GM18870 (cell line): ENCODE measurements around the gene FBLN1.

Source experiments
- ATAC-seq: cut with Tn5 transposase; IDR thresholded peaks from one replicate; pipeline ENCODE4 v1.9.1; 2021; ENCODE audit warnings: moderate library complexity; ENCODE audit not compliant: unreplicated experiment

FBLN1 gene

DNA sequence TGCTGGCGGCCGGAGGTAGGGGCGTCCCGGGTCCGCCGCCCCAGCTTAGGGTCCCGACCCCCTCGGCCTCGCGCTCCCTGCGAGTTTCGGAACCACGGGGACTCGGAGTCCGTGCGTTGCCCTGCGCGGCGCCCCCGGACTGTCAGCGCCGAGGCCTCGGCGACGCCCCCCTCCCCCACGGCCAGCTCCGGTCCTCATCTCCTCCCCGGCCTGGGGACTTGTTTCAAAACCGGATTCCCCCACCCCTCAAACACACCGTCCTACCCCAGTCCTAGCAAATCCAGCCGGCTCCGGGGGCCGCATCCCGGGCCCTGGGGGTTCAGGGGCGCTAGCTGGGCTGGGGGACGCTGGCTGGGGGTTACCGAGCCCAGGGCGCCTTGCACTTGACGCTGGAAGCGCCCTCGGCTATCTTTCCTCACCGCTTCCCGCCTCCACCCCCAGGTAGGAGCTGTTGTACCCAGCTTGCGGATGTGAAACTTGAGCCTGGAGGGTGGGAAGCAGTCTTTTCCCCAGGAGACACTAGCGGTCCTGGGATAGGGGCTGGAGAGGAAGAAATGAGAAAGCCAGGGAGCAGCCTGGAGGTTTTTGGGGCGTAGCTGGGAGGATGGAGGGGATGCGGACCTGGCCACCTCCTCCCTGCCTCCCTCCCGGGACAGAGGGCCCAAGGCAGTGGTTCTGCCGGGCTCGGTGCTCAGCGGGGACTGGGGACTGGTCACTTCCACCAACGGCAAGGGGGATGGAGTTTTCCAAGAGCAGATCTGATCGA, 550 bp downstream of the FBLN1 start:
- no peak for ATAC-seq

DNA sequence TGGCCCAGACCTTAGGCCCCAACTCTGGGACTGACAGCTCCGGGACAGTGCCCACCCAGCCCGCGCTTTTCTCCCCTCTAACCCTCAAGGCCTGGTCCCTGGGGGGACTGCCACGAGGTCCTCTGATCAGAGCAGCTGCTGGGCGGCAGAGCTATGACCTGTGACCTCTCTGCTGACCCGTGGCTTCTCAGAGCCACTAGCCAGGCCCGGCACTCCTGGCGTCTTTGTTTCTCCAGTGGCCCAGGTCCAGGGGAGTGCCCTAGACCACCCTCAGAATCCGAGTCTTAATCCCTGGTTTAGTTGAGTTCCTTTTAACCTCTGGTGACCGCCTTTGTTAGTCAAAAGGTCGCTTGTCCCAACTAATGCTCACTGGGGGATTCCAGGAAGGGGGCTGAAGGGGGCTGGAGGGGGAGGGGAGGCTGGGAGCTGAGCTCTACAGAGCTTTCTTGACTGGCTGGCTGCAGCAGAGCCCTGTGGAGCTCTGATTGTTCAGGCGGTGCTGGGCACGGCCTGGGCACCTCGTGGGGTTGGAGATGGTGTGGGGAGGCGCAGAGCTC, 1.2 kb downstream of the FBLN1 start:
- ATAC-seq, result no peak

DNA sequence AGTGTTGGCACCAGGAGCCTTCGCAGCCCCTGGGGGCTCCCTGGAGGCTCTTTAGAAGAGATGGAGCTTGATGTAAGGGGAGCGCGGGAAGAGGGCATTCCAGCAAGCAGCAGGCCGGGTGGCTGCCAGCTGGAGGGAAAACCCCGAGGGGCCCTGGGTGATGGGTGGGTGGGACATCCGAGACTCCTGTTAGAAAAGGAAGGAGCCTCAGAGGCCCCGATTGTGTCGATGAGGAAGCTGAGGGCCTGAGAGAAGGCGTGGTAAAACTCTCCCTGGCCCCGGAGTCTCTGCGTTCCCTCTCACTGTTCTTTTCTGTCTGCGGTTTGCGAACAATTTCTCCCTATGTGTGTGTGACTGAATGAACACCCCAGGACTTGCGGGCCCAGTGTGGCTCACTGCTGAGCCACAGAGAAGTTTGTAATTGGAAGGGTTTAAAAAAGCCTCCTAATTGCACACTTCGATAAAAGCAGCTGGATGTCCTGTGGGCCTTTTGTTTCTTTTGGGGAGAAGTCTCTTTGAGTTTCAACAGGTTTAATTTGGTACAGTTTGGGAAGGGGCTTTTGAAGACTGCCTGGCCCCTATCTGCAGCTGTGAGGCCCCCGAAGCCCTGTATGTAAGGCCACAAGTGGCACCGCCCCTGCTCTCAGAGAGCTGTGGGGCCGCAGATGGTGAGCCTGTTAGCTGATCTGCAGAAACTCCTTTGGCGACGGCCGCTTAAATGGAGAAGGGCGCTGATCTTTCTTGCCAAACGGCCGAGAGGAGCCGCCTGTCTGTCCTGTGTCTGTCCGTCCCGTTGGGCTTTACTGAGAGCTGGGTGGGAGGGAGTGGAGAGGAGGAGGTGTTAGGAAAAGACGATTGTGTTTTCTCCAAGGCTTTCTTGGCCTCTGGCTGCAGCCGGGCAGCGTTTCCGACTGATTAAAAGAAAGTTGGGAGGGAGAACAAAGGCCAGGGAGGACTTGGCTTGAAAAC, 2.0 kb downstream of the FBLN1 start:
- ATAC-seq, result no peak

DNA sequence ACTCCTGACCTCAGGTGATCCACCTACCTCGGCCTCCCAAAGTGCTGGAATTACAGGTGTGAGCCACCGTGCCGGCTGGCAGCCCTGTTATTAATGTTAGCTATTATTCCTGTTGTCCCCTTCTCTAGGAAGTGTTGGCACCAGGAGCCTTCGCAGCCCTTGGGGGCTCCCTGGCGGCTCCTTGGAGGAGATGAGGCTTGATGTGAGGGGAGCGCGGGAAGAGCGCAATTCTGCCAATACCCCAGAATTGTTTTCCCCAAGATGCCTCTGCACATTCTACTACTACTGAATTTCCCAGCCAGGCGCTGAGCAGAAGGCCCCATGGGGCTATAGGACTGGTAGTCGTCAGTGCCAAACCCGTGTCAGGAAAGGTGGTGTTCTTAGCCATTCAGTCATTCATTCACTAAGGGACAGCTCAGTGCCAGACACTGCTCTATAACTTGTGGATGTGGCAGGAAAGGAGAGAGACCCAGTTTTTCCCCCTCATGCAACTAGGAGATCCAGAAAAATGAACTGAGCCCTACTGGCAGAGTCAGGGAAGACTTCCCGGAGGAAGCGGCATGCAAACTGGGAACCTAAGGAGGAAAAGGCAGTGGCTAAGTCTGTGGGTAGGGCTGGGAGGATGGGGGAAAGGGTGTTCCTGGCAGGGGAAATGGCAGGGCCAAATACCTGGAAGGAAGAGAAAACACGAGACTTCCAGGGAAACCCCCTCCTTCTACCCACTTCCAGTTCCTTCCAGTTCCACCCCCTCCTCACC, 3.5 kb downstream of the FBLN1 start:
- ATAC-seq, result no peak

DNA sequence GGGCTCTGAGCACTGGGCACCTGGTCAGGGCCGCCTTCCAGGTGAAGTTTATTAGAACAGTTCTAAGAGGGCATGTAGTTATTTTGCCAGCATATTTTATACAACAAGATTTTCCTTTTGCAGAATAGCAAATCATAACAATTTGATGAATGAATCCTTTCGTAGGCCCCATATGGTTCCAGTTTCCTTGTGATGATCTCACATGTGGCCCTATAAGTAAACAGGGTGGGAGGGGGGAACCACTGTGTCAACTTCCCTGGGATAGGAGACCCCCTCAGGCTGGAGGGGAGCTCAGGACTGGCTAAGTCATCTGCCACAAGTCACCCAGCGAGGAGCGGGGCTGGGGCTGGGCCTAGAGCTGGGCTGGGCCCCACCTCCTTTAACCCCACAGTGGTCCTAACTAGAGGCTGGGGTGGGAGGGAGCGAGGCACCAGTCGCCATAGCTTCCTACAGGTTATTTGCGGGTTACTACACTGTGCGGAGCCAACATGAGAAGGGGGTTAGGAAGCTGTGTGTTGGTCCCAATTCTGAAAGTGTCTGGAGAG, 4.2 kb downstream of the FBLN1 start:
- no peak for ATAC-seq

DNA sequence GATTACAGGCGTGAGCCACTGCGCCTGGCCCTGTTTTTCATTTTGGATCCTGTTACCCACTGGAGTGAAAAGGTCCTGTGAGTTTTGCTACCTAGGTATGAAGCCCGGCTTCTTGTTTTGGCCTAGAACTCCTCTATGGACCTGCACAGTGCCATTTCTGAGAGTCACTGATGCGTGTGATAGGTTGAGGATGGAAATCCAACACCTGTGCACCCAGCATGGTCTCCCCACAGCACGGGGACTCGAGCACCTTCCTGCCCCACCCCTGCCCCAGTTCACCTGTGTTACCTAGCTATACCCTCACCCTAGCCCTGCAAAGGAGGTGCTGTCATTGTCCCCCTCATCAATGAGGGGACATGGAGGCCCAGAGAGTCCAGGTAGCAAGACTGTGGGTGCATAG, 5.1 kb downstream of the FBLN1 start:
- no peak for ATAC-seq

DNA sequence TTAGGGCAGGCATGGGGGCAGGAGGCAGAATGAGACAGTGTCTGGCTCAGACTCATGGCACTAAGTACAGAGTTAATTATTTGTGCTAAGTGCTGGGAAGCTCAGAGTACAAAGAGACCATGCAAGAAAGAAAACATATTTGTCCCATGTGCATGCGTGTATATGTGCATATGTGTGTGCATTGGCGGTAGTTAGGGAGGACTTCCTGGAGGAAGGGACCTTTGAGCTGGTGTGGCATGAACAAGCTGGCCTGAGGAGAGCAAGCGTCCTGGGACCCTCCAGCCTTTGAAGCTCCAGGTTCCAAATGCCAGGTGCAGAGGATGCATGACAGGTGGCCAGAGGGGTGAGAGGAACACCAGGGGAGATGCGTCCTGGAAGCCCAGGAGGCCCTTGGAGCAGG, 6.1 kb downstream of the FBLN1 start:
- ATAC-seq, result no peak

DNA sequence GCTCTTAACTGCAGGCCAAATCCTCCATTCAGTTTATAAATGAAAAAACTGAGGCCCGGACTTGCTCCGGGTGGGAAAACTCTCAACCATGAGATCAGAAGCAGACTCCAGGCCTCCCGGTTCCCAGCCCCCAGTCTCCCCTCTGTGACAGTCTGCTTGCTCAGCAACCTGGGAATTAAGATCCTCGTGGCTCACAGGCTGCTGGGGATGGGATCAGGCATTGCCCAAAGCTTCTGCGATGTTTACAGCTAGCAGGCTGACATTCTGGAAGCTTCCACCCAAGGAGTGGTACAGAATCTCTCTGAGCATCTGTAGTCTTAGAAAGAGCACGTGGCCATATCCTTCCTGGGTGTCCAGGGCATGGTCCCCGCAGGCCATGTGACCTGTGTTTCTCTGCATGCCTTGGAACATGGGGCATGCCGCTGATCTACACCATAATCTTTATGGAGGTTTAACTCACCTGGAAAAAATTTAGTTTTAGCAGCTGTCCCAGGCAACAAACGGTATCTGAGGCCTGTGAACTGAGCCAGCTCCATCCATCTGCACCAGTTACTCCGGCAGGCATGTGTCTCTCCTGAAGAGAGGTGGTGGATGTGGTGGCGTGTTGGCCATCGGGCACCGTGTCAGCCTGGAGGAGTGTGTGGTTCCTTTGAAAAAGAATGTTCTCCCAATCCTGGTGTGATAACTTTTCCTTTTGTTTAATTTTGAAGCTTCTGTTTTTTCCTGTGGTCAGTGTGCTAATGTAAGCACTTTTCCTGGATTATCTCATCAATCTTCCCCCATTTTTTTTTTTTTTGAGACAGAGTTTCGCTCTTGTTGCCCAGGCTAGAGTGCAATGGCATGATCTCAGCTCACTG, 7.9 kb downstream of the FBLN1 start:
- ATAC-seq, result no peak

DNA sequence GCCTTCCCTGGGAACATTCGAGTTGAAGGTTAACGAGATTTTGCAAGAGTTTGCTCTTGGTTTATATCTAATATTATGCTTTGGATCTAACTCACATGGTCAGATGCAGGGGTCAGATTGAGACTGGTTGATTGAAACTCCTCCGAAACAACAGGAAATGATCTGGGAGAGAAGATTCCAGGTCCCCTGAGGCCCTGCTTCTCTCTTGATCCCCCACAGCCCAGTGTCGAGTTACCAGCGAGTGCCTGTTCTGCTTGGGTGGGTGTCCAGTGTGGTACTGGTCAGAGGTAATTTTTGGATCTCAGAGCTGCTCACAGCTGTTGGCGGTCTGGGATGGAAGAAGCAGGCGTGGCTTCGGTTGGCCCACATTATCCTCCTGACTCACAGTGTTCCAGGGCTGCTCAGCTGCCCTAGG, 9.2 kb downstream of the FBLN1 start:
- no peak for ATAC-seq

DNA sequence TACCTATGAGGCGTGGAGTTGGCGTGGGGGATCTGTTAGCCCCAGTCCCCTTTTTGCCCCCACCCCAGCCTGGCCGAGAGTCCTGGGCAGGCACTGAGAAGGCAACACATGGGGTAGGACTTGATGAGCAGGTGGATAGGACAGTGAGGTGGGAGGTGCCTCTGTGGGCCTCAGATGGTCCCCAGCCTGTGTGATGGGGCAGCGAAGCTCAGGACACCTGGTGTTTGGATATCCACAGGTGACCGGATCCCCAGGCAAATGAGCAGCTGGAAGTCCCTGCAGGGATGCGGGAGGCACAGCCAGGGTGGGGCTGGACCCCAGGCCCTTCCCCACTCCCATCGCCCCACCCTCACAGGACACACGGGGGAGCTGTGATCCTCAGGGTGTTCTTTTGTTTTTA, 9.7 kb downstream of the FBLN1 start:
- no peak for ATAC-seq

DNA sequence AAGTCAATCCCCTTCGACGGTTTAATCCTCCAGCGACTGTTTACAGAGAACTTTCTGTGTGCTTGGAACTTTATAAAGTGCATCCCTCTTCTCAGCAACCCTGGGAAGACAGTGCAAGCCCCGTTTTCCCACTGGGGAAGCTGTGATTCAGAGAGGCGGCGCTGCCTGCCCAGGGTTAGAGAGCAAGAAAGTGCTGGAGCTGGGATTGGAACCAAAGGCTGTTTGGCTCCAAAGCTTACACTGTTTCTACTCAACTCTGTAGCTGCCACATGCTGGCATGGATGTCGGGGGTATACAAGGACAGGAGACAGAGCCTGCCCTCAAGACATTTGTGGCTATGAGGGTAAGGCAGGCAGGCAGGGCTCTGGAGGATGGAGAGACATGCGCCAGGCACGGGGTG, 13.0 kb downstream of the FBLN1 start:
- ATAC-seq, result no peak

DNA sequence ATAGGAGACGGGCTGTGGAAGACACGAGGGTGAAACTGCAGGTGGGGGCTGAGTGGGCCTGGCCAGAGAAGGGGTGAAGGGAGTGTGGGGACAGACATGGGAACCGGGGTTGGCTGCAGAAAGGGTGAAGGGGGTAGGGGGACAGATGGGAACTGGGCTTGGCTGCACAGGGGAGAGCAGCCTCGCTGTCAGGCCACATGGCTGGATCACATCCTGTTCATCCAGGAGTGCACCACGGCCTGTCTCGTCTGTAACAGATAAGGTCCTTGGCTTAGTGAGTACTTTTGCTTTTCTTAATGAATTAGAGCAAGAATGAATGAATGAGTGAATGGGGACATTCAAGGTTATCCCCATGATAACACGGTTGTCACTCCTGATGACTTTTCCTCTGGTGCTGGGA, 13.5 kb downstream of the FBLN1 start:
- ATAC-seq, result no peak

DNA sequence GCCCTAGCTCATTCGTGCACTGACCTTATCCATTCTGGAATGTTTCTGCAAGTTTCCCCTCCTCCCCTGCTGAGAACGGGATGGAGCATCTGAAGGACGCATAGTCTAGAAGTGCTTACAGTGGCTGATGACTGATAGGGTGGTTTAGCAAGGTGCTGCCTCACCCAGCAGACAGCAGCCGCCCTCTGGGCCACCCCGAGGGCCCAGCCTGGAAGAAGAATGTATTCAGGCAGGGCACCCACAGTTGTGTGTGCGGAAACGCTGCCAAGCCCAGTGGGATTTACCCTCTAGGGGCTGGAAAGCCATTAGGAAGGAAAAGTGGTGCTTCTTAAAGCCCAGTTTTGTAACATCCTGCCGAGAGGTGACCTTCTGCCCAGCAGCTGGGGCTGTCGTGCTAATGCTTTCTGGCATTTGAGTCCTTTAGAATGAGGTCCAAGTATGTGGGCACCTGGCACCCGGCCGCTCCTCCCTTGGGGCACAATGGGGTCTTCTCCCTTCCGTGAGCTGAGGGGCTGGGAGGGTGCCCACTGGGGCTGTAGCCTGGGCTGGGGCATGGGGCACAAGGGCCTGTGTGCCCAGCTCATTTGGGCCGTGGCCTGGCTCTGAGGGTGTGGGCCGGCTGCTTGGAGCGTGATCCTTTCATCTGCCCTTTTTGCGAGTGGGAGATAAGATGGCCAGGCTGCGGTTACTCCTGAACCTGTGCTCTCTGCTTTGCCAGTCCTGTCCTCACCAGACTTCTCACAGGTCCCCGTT, 14.4 kb downstream of the FBLN1 start:
- ATAC-seq, result no peak

DNA sequence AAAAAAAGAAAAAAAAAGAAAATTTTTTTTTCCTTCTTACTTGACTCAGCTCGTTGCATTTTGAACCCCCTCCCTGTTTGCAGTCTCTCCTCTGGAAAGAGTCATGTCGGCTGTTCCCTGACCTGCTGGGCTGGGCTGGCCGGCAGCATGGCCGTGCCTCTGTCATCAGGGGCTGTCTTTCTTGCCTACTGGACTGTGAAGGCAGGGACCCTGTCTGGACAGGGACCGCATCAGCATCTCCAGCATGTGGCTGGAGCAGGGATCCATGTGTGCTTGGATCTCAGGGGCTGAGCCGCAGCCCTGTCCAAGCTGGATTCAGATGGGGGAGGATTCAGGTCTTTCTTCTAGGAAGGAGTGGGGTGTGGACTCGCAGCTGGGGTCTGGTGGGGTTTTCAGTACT, 15.5 kb downstream of the FBLN1 start:
- no peak for ATAC-seq

DNA sequence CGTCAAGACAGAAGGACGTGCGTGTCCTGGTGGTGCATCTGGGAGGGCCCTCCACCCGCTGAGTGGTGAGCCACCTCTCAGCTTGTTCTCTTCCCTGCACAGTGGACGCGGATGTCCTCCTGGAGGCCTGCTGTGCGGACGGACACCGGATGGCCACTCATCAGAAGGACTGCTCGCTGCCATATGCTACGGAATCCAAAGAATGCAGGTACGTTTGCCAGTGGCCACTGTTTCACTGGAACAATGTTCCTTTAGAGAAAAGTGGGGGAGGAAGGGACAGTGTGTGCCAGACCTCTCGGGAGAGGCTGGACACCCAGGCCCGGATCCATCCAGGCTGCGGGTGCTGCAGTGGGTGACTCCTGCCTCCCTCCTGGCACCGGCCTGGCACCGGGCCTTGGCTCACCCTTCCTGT, 15.9 kb downstream of the FBLN1 start:
- no peak for ATAC-seq

DNA sequence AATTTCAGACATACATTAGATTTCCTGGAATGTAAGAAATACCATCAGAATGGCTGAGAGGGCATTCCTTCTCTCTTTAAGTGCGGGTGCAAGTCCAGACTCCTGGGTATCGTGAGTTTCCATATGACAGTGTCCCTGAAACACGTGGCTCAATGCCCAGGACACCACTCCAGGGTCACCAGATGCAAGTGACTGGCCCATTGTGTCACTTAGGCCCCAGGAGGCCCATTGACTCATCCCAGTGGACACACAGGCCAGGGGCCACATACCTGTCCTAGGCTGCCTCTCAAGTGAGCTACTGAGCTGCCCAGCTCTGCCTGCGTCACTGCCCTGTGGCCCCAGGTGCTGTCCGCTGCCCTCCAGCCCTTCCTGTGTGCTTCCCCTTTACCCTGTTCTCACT, 18.5 kb downstream of the FBLN1 start:
- ATAC-seq, result no peak

DNA sequence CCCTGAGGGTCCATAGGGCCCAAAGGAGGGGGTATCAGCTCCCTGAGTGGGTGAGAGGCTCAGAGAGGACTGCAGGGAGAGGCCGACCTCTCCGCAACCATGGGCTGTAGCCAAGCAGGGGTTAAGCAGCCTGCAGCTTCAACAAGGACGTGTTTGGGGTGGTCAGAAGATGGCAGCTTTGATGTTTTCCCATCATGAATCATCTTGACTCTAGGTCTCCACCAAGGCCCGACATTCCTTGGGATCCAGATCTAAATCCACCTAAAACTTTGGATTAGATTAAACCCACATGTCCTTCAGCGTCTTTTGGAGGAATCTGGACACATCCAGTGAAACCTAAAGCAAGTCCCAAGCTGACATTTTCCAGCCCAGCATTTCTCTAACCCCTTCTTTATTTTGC, 19.8 kb downstream of the FBLN1 start:
- ATAC-seq, result no peak

DNA sequence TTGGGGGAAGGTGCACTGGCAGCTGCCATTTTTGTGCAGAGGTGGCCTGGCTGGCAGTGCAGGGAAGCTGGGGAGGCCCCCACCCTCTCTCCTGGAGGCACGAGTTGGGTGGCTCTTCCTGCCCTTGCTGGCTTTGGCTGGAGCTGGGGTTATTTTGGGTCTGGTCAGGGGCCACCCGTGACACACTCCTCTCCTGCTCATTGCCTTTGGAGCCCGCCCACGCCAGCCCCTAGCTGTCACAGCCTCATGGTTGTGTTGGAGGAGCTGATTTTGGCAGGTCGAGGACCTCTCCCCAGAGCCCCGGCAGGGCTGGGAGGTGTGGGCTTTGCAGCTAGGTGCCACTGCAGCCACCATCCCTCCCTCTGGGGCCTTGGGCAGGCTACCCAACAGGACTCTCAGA, 21.5 kb downstream of the FBLN1 start:
- no peak for ATAC-seq

DNA sequence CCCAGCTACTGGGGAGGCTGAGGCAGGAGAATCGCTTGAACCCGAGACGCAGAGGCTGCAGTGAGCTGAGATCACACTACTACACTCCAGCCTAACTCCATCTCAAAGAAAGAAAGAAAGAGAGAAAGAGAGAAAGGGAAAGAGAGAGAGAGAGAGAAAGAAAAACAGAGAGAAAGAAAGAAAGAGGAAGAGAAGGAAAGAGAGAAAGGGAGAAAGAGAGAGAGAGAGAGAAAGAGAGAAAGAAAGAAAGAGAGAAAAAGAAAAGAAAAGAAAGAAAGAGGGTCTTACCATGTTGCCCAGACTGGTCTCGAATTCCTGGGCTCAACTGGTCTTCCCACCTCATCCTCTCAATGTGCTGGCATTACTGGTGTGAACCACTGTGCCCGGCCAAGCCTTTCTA, 22.3 kb downstream of the FBLN1 start:
- no peak for ATAC-seq
